Measurements from ENCODE around the gene SYT10. TPM values are rescaled to one million over a fixed set of nuclear protein-coding genes. Genes with fewer than 3 reads are reported as not detected.
"Not testable (repeated sequence)": the region's sequence is repeated elsewhere in the genome, so short reads cannot be mapped to it uniquely, and the experiment has no call there.

Gene SYT10
- total RNA-seq = not detected in 2 replicates

DNA sequence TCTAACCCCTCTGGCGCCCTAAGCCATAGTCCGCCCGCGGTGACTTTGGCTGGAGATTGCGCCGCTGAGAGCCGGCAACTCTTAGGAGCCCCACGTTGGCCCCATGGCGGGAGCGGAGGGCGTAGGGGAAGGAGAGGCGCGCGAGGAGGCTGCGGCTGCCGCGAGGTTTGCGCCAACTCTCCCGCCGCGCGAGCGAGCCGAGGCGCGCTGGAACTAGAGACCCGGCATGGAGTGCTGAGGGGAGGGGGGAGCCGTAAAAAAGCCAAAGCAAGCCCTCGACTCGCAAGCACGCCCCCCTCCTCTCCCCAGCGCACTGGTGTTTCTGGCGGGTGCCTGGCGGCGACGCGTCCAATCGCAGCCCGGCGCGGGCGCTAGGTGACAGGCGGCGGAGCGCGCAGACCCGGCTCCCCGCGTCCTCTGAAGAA, at the start of gene SYT10:
Gene SYT10 (minus strand): TSS at position 233 of the 425 bp plus-strand sequence. CDS start 297 bp downstream, outside the sequence.
- intact Hi-C loops (cut with micrococcal nuclease) = no loop called here

DNA sequence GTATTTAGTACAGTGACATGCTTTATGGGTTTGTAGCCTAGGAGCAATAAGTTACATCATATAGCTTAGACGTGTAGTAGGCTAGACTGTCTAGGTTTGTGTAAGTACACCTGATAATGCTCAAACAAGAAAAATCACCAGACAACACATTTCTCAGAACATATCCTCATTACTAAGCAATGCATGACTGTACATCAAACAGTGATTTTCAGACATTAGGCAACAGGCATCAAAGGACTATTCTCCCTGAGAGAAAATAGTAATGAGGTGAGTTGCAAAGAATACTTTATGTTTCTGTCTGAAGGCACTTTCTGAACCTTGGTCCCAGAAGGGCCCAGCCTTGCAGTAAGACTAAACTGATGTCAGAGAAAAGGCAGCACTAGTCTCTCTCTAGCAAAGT, 48.4 kb upstream of the SYT10 start:
- intact Hi-C loops (cut with micrococcal nuclease) = no loop called here

- intact Hi-C loops (cut with micrococcal nuclease) = no loop called here
These were observed 46.4 kb upstream of the SYT10 start for GRCh38 chr12:33486058-33486457.

DNA sequence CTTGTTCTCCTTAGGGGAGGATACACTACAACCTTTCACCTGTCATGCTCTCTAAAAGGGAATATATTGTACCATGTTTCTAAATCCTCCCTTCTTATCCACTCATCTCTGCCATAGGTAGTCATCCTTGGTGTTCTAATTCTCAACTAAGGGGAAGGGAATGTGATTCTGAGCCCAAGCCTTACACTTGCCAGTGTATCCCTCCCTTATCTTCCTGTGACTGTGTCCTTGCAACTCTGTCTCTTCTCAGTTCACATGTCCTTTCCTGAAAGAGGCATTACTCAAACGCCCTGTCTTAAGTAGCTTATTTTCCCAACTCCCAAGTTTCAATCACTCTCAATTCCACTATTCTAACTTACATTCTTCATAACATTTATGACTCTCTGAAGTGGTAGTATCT, 44.5 kb upstream of the SYT10 start:
- intact Hi-C loops (cut with micrococcal nuclease) = no loop called here

DNA sequence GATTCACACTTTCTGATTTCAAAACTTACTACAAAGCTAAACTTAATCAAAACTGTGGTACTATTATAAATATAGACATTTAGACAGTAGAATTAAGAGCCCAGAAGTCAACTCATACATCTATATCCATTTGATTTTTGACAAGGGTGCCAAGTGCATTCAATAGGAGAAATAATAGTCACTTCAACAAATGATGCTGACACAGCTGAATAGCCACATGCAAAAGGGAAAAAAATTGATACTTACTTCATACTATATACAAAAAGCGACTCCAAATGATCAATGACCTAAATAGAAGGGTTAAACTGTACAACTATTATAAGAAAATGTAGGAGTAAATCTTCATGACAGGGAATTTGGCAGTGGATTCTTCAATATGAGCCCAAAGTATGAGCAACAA, 40.7 kb upstream of the SYT10 start:
- intact Hi-C loops (cut with micrococcal nuclease) = no loop called here

DNA sequence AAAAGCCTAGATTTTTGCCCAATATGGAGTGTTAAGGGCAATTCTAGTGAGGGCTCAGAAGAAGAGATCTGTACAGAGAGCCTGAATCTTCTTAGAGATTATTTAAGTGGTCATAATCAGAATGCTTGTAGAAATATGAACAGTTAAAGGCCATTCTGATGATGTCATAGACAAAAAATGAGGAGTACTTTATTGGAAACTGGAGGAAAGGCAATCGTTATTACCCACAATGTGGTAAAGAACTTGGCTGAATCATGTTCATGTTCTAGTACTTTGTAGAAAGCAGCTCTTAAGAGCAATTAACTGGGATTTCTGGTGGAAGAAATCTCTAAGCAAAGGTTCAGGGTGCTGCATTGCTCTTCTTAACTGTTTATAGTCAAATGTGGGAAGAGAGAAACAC, 36.4 kb upstream of the SYT10 start:
- intact Hi-C loops (cut with micrococcal nuclease) = no loop called here

DNA sequence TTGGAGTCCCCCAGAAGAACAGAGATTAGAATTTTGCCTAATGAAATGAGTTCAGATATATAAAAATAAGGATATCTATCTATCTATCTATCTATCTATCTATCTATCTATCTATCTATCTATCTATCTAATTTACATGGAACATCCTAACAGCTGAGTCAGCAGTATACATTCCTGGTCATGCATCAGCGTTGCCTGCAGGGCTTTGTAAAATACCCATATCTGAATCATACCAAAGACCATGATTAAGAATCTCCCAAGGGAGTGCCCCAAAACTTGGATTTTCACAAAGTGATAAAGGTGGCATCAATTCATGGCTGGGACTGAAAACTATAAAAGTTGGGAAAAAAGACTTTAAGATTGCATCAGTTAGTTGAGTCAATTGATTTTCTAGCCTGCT, 32.7 kb upstream of the SYT10 start:
- intact Hi-C loops (cut with micrococcal nuclease) = no loop called here

GRCh38 chr12:33455096-33455495, 15.5 kb upstream of the SYT10 start:
- intact Hi-C loops (cut with micrococcal nuclease) = no loop called here

DNA sequence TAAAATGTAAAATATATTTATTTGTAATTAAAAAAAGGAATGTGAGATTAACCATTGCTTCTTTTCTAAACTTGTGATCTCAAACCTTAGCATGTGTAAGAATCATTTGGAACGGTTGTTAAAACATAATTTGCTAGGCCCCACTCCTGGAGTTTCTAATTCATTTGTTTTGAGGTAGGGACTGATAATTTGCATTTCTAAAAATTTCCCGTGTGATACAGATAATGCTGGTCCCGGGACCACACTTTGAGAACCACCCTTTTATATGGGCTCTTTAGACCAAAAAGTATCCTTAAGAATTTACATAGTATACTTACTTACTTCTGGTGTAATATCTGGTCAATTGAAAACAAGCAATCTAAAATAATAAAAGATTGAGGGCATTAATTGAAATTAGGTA, 10.9 kb upstream of the SYT10 start:
- intact Hi-C loops (cut with micrococcal nuclease) = no loop called here

GRCh38 chr12:33440477-33440876, 858 bp upstream of the SYT10 start:
- intact Hi-C loops (cut with micrococcal nuclease) = no loop called here

DNA sequence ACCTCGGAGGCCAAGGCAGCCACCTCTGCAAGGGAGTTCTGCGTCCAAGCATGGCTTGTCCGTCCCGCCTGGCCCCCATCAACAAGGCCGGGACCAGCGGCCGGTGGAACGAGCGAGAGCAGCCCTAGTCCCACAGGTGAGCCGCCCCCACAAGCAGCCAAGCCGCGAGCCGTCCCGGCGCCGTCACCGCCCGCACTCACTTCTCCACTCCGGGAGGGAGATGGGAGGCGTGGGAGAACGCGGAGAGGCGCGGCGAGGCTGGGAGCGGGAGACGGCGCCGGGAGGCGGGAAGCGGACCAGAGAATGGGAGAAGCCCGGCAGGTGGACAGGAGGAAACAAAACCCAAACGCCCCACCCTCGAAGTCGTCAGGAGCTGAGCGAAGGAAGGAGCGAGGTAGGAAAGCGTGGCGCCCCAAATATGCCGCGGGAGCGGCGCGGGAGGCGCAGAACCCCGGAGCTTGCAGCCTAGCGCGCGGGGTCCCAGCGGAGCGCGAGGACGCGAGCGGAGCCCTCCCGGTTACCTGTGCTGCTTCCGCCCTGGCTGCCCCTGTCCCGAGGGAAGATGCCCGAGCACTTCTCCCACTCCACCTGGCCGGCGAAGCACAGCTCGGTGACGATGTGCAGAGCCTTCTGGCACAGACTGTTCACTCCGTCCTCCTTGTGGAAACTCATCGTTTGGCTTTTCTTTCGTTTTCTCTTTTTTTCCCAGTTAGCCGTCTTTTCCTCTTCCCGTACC, 600 bp downstream of the SYT10 start:
- intact Hi-C loops (cut with micrococcal nuclease) = no loop called here

DNA sequence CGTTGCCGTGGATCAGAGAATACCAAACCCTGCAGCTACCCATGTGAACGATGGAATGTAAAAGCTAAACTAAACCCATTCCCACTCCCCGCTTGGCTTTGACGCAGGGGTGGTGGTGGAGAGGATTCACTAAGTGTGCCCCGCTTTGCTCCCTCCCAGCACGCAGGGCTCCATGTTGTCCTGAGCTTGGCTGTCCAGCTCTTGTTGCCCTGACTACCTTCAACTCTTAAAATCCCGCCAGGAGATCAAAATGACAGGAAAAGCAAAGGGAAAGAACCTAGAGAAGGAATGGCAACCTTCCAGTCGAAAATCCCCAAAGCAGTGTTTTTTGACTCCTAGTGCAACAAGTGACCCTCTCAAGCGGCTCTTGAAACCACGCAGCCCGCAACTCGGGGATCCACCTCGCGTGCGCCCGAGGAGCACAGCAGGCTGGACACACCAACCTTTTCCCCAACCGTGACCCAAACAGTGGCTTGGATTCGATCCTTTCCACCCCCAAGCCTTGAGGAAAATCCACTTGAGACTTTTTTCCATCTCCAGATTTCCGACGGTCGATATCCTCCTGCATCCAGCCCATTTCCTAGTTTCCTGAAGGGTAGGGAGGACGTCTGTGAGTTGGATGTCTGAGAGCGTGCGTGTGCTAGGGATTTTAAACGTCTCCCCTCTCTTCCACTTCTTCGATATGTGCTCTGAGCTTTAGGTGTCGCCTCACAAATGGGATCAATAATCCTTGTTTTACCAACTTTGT, 1.4 kb downstream of the SYT10 start:
- intact Hi-C loops (cut with micrococcal nuclease) = no loop called here

DNA sequence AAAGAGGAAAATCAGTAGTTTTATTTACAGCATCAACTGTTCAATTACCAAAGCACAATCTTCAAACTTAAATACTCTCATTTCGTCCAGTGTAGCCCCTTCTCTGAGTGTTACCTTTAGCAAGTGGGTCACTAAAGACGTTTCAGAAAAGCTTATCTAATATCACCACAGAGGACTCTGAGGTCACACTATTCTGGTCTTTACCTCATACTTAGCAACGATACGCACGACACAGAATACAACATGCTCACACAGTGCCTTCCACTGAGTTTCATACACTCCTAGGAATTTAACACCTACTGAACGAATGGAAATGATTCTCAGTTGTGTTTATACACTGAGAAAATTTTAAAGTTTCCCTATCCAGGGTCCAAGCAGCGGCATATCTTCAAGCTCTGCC, 2.0 kb downstream of the SYT10 start:
- intact Hi-C loops (cut with micrococcal nuclease) = no loop called here

DNA sequence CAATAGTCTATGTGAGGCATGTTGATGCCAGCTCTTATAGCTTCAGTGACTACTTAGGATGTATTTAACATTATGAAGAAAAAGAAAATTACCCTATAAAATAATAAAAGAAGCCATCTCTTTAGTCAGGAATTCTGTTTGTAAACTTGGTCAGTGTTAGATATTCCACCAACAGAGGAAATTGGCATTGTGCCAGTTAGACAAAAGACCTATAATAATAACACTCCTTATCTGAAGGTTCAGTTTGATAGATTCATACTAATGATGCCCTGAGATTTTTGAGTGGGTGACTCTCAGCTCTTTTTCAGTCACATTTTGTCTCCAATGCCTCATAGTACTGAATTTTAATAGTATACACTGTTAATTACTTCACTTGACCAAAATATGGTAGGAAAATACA, 6.6 kb downstream of the SYT10 start:
- intact Hi-C loops (cut with micrococcal nuclease) = no loop called here

DNA sequence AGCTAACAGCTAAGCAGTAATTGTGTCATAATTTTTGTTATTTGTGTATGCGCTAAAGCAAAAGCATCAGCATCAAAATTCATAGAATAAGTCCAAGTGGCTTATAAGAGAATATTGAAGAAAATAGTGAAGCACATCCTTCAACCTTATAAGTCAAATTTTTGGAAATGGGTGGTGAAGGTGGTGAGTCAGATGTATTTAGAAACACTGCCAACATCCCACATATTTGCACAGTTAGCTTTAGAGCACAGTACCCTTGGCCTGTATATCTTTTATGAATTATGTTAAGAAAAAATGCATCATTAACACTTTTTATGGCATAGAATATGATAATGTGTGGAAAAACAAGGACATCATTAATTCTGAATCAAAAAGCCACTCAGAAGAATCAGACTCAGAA, 8.0 kb downstream of the SYT10 start:
- intact Hi-C loops (cut with micrococcal nuclease) = no loop called here

DNA sequence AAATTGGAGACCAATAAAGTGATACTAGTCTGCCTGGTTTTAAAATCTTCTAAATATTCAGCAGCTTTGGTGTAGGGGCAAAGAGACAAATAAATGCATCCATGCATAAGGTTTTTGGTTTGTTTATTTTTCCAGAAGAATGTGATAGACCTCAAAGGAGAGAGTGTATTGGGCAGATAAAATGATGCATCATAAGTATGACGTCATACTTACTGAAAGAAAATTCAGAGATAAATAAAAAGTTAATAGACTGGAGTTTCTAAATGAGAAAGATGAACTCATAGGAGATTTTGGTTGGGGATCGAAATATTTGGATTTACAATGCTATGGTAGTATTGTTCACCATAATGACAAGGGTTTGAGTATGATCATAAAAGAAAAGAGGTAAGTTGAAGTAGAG, 10.2 kb downstream of the SYT10 start:
- intact Hi-C loops (cut with micrococcal nuclease) = no loop called here

GRCh38 chr12:33427071-33427470, 12.5 kb downstream of the SYT10 start:
- intact Hi-C loops (cut with micrococcal nuclease) = no loop called here

- intact Hi-C loops (cut with micrococcal nuclease) = no loop called here
These were observed 15.9 kb downstream of the SYT10 start for GRCh38 chr12:33423706-33424105.

DNA sequence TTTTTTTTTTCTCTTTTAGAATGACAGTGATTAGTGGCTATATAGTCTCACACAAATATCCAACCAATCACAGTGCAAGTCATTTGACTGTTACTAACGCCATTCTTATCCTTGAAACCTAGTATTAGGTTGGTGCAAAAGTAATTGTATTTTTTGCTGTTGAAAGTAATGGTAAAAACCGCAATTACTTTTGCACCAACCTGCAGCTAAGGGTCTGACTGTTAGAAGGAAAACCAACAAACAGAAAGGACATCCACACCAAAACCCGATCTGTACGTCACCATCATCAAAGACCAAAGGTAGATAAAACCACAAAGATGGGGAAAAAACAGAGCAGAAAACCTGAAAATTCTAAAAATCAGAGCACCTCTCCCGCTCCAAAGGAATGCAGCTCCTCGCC, 27.2 kb downstream of the SYT10 start:
- intact Hi-C loops (cut with micrococcal nuclease) = not testable (repeated sequence)

GRCh38 chr12:33383503-33383902, 56.1 kb downstream of the SYT10 start:
- intact Hi-C loops (cut with micrococcal nuclease) = no loop called here

DNA sequence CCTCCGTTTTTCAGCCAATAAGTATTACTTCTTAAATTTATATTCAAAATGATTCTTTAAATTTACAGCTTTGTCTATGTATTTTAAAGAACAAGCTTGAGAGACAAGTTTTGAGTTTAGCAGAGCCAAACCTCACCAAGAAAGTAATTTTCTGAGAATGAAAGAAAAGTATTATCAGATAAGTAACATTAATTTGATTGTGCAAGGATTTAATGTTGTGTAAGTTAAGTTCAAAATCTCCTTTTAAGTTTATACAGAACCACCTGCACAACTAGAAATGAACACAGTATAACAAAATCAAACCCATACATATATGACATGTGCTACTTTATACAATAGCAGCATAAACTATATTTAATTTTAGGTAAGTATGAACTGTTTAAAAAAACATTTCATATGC, 63.5 kb downstream of the SYT10 start:
- intact Hi-C loops (cut with micrococcal nuclease) = no loop called here

- intact Hi-C loops (cut with micrococcal nuclease) = no loop called here
These were observed 69.3 kb downstream of the SYT10 start for GRCh38 chr12:33370318-33370717.

DNA sequence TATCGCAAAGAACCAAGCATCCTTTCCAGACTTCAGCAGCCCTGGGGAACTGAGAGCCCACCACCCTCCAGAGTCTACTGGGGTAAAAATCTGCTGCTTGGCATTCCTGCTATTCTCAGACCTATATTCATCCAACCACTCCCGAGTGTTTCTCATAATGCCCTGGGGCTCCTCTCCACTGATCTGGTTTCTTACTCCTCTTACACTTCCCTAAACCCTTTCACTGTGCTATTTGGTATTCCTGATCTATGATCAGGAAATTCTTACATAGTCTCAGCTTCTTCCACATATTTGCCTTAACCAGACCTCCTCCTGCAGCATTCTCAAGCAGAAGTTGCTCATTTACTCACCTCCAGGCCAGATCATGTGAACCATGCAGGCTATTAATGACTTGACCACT, 82.4 kb downstream of the SYT10 start:
- intact Hi-C loops (cut with micrococcal nuclease) = no loop called here

Measured in T-helper 2 cell treated with Interferon-gamma antibody and Interleukin-4, amounts not matched to agents 100 ng/mL and 5 ng/mL, for 36 hours (primary cell).